ENCODE results near the gene DDX6. TPM values are rescaled to one million over a fixed set of nuclear protein-coding genes. Genes with fewer than 3 reads are reported as not detected.
A peak's percentile ranks its signal among the peaks of the same experiment; 100 is the strongest.

Gene DDX6
- total and polyA plus RNA-seq, 9 of the 15 experiments (the other 6 are each of a cell fraction or from before 2014, with no cell fraction given): 10.0 to 102 (median 58.2) TPM

- TF ChIP-seq IRF1 (CRISPR knock-in tag; IDR thresholded peaks at IDR 0.05; ENCODE audit: borderline replicate concordance) (0 out of 2 replicates have a peak, but pooled peaks have one; percentile 42), MLLT1 (IDR thresholded peaks at IDR 0.05) (peak in 1 of 2 experiments; percentile 28; a peak in 2 of 4 replicates), RBM25 (IDR thresholded peaks at IDR 0.05; ENCODE audit: low read depth, low read length, severe bottlenecking) (no peak), NR1H2 (CRISPR knock-in tag; IDR thresholded peaks at IDR 0.05) (0 out of 2 replicates have a peak, but pooled peaks have one; percentile 33), ZNF274 (IDR thresholded peaks at IDR 0.05; ENCODE audit: borderline replicate concordance, low read depth, low read length) (no peak), RFX7 (CRISPR knock-in tag; IDR thresholded peaks at IDR 0.05) (no peak), ZSCAN29 (IDR thresholded peaks at IDR 0.05) (peak; percentile 10; the same call in 1 of the 2 replicates), E2F4 (CRISPR knock-in tag; IDR thresholded peaks at IDR 0.05; ENCODE audit: low read depth) (no peak), TAF7 (tag; IDR thresholded peaks at IDR 0.05) (peak; percentile 100), NCOA6 (IDR thresholded peaks at IDR 0.05) (0 out of 2 replicates have a peak, but pooled peaks have one; percentile 50), FOXA1 (IDR thresholded peaks at IDR 0.05; ENCODE audit: borderline replicate concordance) (no peak), RBBP5 (IDR thresholded peaks at IDR 0.05; ENCODE audit: borderline replicate concordance, insufficient read depth, low read length, poor library complexity, severe bottlenecking) (no peak), HIVEP1 (CRISPR knock-in tag; IDR thresholded peaks at IDR 0.05) (no peak), MTA2 (IDR thresholded peaks at IDR 0.05; ENCODE audit: low read depth) (no peak), ZNF140 (CRISPR knock-in tag; IDR thresholded peaks at IDR 0.05) (no peak), ZNF785 (CRISPR knock-in tag; IDR thresholded peaks at IDR 0.05) (no peak), ZNF518B (CRISPR knock-in tag; IDR thresholded peaks at IDR 0.05) (no peak), ZNF12 (CRISPR knock-in tag; IDR thresholded peaks at IDR 0.05) (peak; percentile 75; the same call in 1 of the 2 replicates), PCBP2 (IDR thresholded peaks at IDR 0.05; ENCODE audit: low read depth, low read length, poor library complexity, severe bottlenecking) (no peak)
These were observed at the start of gene DDX6 (continued) for GRCh38 chr11:118791111-118791960.

All from K562 (cell line).